Loucy (cell line): ENCODE measurements around the gene SLC4A3.

ENCODE experiments used
- H2AFZ ChIP-seq: fragments of 200-600 bp; sonication (generic); 2 replicates; pipeline ENCODE4 v1.6.0; 2016; ENCODE audit warnings: antibody characterized with exemption, mild to moderate bottlenecking, low read length, moderate library complexity
- H3F3A ChIP-seq: fragments of 200-600 bp; 2 replicates; pipeline ENCODE4 v1.6.0; 2016; ENCODE audit warnings: antibody characterized with exemption, low read depth, mild to moderate bottlenecking
- H3K27me3 ChIP-seq: fragments of 200-600 bp; sonication (generic); 2 replicates; pipeline ENCODE4 v1.6.1; 2014; ENCODE audit warnings: low read length, mild to moderate bottlenecking; ENCODE audit not compliant: insufficient read depth, poor library complexity, severe bottlenecking
- H3K36me3 ChIP-seq: fragments of 200-600 bp; sonication (generic); 2 replicates; pipeline ENCODE4 v1.6.1; 2016; ENCODE audit warnings: low read length; ENCODE audit not compliant: insufficient read depth
- H3K4me1 ChIP-seq: fragments of 200-600 bp; sonication (generic); 2 replicates; pipeline ENCODE4 v1.5.1; 2014; ENCODE audit warnings: low read length, mild to moderate bottlenecking; ENCODE audit not compliant: insufficient read depth, poor library complexity, severe bottlenecking
- H3K4me2 ChIP-seq: fragments of 200-600 bp; sonication (generic); 2 replicates; pipeline ENCODE4 v1.6.0; 2014; ENCODE audit warnings: antibody characterized with exemption, low read length, low read depth, mild to moderate bottlenecking; ENCODE audit not compliant: poor library complexity, severe bottlenecking
- H3K4me3 ChIP-seq: fragments of 200-600 bp; sonication (generic); 2 replicates; pipeline ENCODE4 v1.5.1; 2014; ENCODE audit warnings: low read length, mild to moderate bottlenecking, mixed read lengths; ENCODE audit not compliant: poor library complexity, severe bottlenecking
- H3K79me2 ChIP-seq: fragments of 200-600 bp; sonication (generic); 2 replicates; pipeline ENCODE4 v1.6.1; 2014; ENCODE audit warnings: low read length; ENCODE audit not compliant: insufficient read depth
- H3K9ac ChIP-seq: fragments of 200-600 bp; sonication (generic); 2 replicates; pipeline ENCODE4 v1.6.0; 2014; ENCODE audit warnings: mild to moderate bottlenecking, low read depth, low read length, moderate library complexity; ENCODE audit not compliant: poor library complexity, severe bottlenecking
- H3K9me2 ChIP-seq: fragments of 200-600 bp; sonication (generic); replicated peaks from 2 replicates; pipeline ENCODE4 v1.6.1; 2016; ENCODE audit warnings: low read depth, low read length, mixed read lengths
- H3K9me3 ChIP-seq: fragments of 200-600 bp; sonication (generic); 2 replicates; pipeline ENCODE4 v1.6.1; 2014; ENCODE audit warnings: mild to moderate bottlenecking, antibody characterized with exemption, low read length, low read depth; ENCODE audit not compliant: insufficient read depth
- H4K20me1 ChIP-seq: fragments of 200-600 bp; sonication (generic); 2 replicates; pipeline ENCODE4 v1.6.0; 2014; ENCODE audit warnings: antibody characterized with exemption, low read length, mild to moderate bottlenecking; ENCODE audit not compliant: insufficient read depth, poor library complexity, severe bottlenecking
- EZH2phosphoT487 ChIP-seq: fragments of 200-600 bp; IDR thresholded peaks from 2 replicates; pipeline ENCODE4 v1.6.1; 2018; ENCODE audit warnings: antibody characterized with exemption, mild to moderate bottlenecking, moderate library complexity, borderline replicate concordance
- TF ChIP-seq, protein P1 (sequence below): fragments of 200-600 bp; sonication (generic); conservative IDR thresholded peaks from 2 replicates; pipeline ENCODE4 v1.5.1; 2014; ENCODE audit warnings: mild to moderate bottlenecking, antibody characterized with exemption, low read length

The SLC4A3 gene

DNA sequence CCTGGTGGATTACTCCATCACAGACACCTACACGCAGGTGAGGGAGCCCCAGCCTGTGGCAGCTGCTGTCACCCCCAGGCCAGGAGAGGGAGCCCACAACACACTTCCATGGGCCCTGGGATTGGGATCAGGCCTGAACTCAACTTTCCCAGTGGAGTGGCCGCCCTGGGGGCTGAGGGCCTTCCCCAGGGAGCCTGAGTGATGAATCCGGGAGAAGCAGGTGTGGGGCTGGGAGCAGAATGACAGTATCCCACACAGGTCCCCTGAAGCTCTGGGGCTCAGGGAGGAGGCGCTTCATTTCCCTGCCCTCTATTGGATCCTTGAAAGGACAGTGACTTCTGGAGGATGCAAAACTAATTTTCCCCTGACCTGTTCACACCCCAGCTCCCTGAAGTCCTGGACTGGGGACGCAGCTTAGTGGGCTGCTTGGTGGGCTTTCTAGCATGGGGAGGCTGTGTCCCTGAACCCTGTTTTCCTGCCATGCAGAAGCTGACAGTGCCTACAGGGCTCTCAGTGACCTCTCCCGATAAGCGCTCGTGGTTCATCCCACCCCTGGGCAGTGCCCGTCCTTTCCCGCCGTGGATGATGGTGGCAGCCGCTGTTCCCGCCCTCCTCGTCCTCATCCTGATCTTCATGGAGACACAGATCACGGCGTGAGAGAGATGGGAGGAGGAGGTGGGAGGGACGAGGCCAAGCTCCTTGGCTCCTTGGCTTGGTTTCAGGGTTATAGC is 11.0 kb downstream of the SLC4A3 start:
- Histone ChIP-seq H3K9me3 (no peaks in the 10 kb centered on the region), H3K9ac (no peak overlapping the region), H3K27me3 (no peaks in the 10 kb centered on the region), H4K20me1 (no peaks in the 10 kb centered on the region), H3K79me2 (no peaks in the 10 kb centered on the region), H3K9me2 (no peaks in the 10 kb centered on the region), H3K4me1 (peaks cover 4% of the 10 kb centered on the region), H3K4me2 (no peak overlapping the region), H3K36me3 (no peaks in the 10 kb centered on the region), H2AFZ (no peak overlapping the region), H3F3A (no peaks in the 10 kb centered on the region), H3K4me3 (no peak overlapping the region)
- TF ChIP-seq EZH2phosphoT487, result no peak
- TF ChIP-seq, protein P1, sequence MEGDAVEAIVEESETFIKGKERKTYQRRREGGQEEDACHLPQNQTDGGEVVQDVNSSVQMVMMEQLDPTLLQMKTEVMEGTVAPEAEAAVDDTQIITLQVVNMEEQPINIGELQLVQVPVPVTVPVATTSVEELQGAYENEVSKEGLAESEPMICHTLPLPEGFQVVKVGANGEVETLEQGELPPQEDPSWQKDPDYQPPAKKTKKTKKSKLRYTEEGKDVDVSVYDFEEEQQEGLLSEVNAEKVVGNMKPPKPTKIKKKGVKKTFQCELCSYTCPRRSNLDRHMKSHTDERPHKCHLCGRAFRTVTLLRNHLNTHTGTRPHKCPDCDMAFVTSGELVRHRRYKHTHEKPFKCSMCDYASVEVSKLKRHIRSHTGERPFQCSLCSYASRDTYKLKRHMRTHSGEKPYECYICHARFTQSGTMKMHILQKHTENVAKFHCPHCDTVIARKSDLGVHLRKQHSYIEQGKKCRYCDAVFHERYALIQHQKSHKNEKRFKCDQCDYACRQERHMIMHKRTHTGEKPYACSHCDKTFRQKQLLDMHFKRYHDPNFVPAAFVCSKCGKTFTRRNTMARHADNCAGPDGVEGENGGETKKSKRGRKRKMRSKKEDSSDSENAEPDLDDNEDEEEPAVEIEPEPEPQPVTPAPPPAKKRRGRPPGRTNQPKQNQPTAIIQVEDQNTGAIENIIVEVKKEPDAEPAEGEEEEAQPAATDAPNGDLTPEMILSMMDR, result no peak

DNA sequence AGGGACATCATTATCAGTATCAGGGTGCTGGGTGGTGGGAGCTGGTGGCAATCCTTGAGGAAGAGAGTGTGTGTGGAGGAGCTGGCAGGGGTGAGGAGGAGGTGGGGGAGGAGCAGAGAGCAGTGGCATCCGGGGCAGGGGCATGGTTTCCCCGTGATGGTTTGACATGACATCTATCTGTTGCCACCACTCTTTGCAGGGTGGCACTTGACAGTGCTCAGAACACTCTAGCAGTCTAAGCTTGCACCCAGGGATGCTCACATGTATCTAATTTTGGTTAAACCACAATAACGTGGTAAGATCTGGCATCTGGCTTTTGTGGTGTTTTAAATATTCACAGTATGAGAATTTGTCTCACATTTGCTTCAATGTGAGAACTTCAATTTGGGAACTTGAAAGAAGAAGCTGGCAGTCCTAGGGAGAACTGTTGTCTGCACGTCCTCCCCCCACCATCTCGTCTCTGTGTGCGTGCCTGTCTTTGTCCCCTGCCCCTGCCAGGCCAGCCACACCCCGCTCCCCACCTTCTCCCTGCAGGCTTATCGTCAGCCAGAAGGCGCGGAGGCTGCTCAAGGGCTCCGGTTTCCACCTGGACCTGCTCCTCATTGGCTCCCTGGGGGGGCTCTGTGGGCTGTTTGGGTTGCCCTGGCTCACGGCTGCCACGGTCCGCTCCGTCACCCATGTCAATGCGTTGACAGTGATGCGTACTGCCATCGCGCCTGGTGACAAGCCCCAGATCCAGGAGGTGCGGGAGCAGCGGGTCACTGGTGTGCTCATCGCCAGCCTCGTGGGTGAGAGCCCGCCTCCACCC is 11.7 kb downstream of the SLC4A3 start:
- peaks cover 4% of the 10 kb centered on the region for H3K4me1 ChIP-seq
- H3K4me3 ChIP-seq, result no peak overlapping the region
- no peaks in the 10 kb centered on the region for H3K79me2 ChIP-seq
- no peaks in the 10 kb centered on the region for H3K36me3 ChIP-seq
- H4K20me1 ChIP-seq, result no peaks in the 10 kb centered on the region
- no peaks in the 10 kb centered on the region for H3K27me3 ChIP-seq
- no peak for TF ChIP-seq EZH2phosphoT487
- TF ChIP-seq, protein P1, result no peak
- no peak overlapping the region for H3K4me2 ChIP-seq
- no peaks in the 10 kb centered on the region for H3K9me2 ChIP-seq
- H2AFZ ChIP-seq, result no peak overlapping the region
- no peaks in the 10 kb centered on the region for H3F3A ChIP-seq
- H3K9me3 ChIP-seq, result no peaks in the 10 kb centered on the region
- H3K9ac ChIP-seq, result no peak overlapping the region

DNA sequence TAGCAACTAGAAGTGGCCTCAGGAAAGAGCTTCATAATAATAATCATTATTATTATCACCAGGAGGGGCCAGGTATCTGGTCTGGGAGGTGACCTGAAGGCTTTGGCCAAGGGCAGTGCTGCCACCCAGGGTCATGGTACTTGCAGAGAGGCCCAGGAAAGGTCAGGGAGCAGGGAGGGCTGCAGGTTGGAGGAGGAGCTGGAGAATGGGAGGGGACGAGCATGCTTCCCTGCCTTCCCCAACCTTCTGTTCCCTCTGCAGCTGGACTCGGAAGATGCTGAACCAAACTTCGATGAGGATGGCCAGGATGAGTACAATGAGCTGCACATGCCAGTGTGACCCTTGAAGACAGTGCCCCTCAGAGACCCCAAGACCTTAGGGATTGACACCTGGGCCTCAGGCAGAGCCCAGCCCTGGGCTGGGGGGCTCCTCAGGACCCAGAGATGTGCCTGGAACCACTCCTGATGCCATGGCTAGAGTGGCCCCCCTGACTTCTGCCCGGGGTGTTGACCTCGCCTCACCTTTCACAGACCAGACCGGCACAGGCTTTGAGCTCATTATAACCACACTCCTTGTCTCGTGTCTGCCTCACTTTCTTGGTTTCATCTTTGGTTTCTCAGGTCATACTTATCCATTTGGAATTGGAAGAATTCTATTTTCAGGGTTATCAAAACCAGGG is 14.1 kb downstream of the SLC4A3 start:
- no peaks in the 10 kb centered on the region for H3K9me2 ChIP-seq
- no peaks in the 10 kb centered on the region for H4K20me1 ChIP-seq
- H3K9me3 ChIP-seq, result no peaks in the 10 kb centered on the region
- no peak overlapping the region for H3K4me3 ChIP-seq
- H3K4me2 ChIP-seq, result no peak overlapping the region
- no peaks in the 10 kb centered on the region for H3K36me3 ChIP-seq
- no peaks in the 10 kb centered on the region for H3F3A ChIP-seq
- H3K79me2 ChIP-seq, result no peaks in the 10 kb centered on the region
- TF ChIP-seq, protein P1, result no peak
- no peak for TF ChIP-seq EZH2phosphoT487
- H3K9ac ChIP-seq, result no peak overlapping the region
- H3K4me1 ChIP-seq, result peaks cover 4% of the 10 kb centered on the region
- H2AFZ ChIP-seq, result no peak overlapping the region
- no peaks in the 10 kb centered on the region for H3K27me3 ChIP-seq
